LNCAP (cell line): ENCODE results near the gene KIAA0319L.

Experiments used
- CTCF ChIP-seq: fragments of 450-650 bp; IDR thresholded peaks from 2 replicates; pipeline ENCODE4 v1.5.1; 2017; ENCODE audit warnings: mild to moderate bottlenecking

KIAA0319L gene

GRCh38 chr1:35570589-35571137 lies 13.5 kb upstream of the KIAA0319L start:
- TF ChIP-seq CTCF = no peak

GRCh38 chr1:35569936-35570335 lies 12.7 kb upstream of the KIAA0319L start:
- TF ChIP-seq CTCF = no peak

- peak; percentile 93 for TF ChIP-seq CTCF
Measured at GRCh38 chr1:35568975-35569395, 11.8 kb upstream of the KIAA0319L start.

GRCh38 chr1:35567947-35568558 lies 10.8 kb upstream of the KIAA0319L start:
- no peak for TF ChIP-seq CTCF

- TF ChIP-seq CTCF = no peak
Measured at GRCh38 chr1:35565742-35566133, 8.5 kb upstream of the KIAA0319L start.

- peak; percentile 21 for TF ChIP-seq CTCF
Measured at GRCh38 chr1:35564884-35565741, 7.9 kb upstream of the KIAA0319L start.

- TF ChIP-seq CTCF = peak; percentile 84
Measured at GRCh38 chr1:35564037-35564883, 7.1 kb upstream of the KIAA0319L start.
